ENCODE results near the gene SORCS2. TPM values are rescaled to one million over a fixed set of nuclear protein-coding genes. Genes with fewer than 3 reads are reported as not detected.

Gene SORCS2
- total and polyA plus RNA-seq, 4 donors: 2.2 to 7.7 (median 2.5) TPM

- Histone ChIP-seq H3K9me3 (ENCODE audit: control insufficient read depth in 4 of 4, insufficient read depth in 3 of 4, low read length in 3 of 4) (peaks cover 0 to 11% (median 0%) of the 10 kb centered on the region in 4 donors), H3K27ac (ENCODE audit: low read depth in 1 of 2, low read length in 1 of 2) (no peak overlapping the region), H3K36me3 (ENCODE audit: control insufficient read depth in 4 of 4, insufficient read depth in 4 of 4, low read length in 4 of 4) (no peaks in the 10 kb centered on the region), H3K4me1 (ENCODE audit: control insufficient read depth in 5 of 5, insufficient read depth in 5 of 5, low read length in 5 of 5) (peaks cover 0 to 1% (median 0%) of the 10 kb centered on the region in 5 donors), H3K9ac (ENCODE audit: insufficient read depth in 1 of 2, low read length in 2 of 2) (no peak overlapping the region), H3K27me3 (ENCODE audit: control insufficient read depth in 3 of 3, insufficient read depth in 3 of 3, low read length in 2 of 3) (peaks cover 0 to 68% (median 15%) of the 10 kb centered on the region in 3 donors), H3K4me3 (no peak overlapping the region)
- TF ChIP-seq CTCF (IDR thresholded peaks at IDR 0.05; ENCODE audit: control extremely low read depth, extremely low read depth): no peak
- DNase-seq (no peak), ATAC-seq (ENCODE audit: insufficient read depth, low FRiP score) (no peak)
- 86 to 88% methylated on average over 28 of the region's 28 CpGs for WGBS, 2 donors
Observed at GRCh38 chr4:7591409-7592053, 399.2 kb downstream of the SORCS2 start.

- no peak for ATAC-seq (ENCODE audit: insufficient read depth, low FRiP score)
- Histone ChIP-seq H3K9ac (ENCODE audit: insufficient read depth in 1 of 2, low read length in 2 of 2) (no peak overlapping the region), H3K4me3 (no peak overlapping the region), H3K27me3 (ENCODE audit: control insufficient read depth in 3 of 3, insufficient read depth in 3 of 3, low read length in 2 of 3) (peaks cover 0 to 73% (median 20%) of the 10 kb centered on the region in 3 donors), H3K27ac (ENCODE audit: low read depth in 1 of 2, low read length in 1 of 2) (no peak overlapping the region), H3K9me3 (ENCODE audit: control insufficient read depth in 4 of 4, insufficient read depth in 3 of 4, low read length in 3 of 4) (peaks cover 0 to 5% (median 0%) of the 10 kb centered on the region in 4 donors), H3K4me1 (ENCODE audit: control insufficient read depth in 5 of 5, insufficient read depth in 5 of 5, low read length in 5 of 5) (peaks cover 0 to 4% (median 0%) of the 10 kb centered on the region in 5 donors), H3K36me3 (ENCODE audit: control insufficient read depth in 4 of 4, insufficient read depth in 4 of 4, low read length in 4 of 4) (no peaks in the 10 kb centered on the region)
- WGBS, 2 donors: 81 to 86% methylated on average over 21 of the region's 21 CpGs
- DNase-seq: no peak
- no peak for TF ChIP-seq CTCF (IDR thresholded peaks at IDR 0.05; ENCODE audit: control extremely low read depth, extremely low read depth)
Observed at GRCh38 chr4:7593646-7594412, 401.5 kb downstream of the SORCS2 start.

GRCh38 chr4:7595934-7596461, 403.7 kb downstream of the SORCS2 start:
- Histone ChIP-seq H3K27me3 (ENCODE audit: control insufficient read depth in 3 of 3, insufficient read depth in 3 of 3, low read length in 2 of 3) (peaks cover 0 to 64% (median 20%) of the 10 kb centered on the region in 3 donors), H3K9me3 (ENCODE audit: control insufficient read depth in 4 of 4, insufficient read depth in 3 of 4, low read length in 3 of 4) (peaks cover 0 to under 1% (median 0%) of the 10 kb centered on the region in 4 donors), H3K27ac (ENCODE audit: low read depth in 1 of 2, low read length in 1 of 2) (no peak overlapping the region), H3K9ac (ENCODE audit: insufficient read depth in 1 of 2, low read length in 2 of 2) (no peak overlapping the region), H3K36me3 (ENCODE audit: control insufficient read depth in 4 of 4, insufficient read depth in 4 of 4, low read length in 4 of 4) (no peaks in the 10 kb centered on the region), H3K4me3 (no peak overlapping the region), H3K4me1 (ENCODE audit: control insufficient read depth in 5 of 5, insufficient read depth in 5 of 5, low read length in 5 of 5) (peaks cover 0 to 4% (median 0%) of the 10 kb centered on the region in 5 donors)
- TF ChIP-seq CTCF (IDR thresholded peaks at IDR 0.05; ENCODE audit: control extremely low read depth, extremely low read depth): no peak
- WGBS, 2 donors: 63 to 67% methylated on average over 11 of the region's 11 CpGs
- DNase-seq (no peak), ATAC-seq (ENCODE audit: insufficient read depth, low FRiP score) (no peak)
